HepG2 (cell line): ENCODE data around the gene PIP4K2B. TPM values are rescaled to one million over a fixed set of nuclear protein-coding genes. Genes with fewer than 3 reads are reported as not detected.
A peak's percentile ranks its signal among the peaks of the same experiment; 100 is the strongest.

Source experiments
- ARID4A ChIP-seq: sonication (generic); formaldehyde crosslinking; IDR thresholded peaks from 2 replicates; pipeline ENCODE4 v1.5.0; 2020; ENCODE audit warnings: mild to moderate bottlenecking, missing genetic modification reagents, borderline replicate concordance
- ARNT2 ChIP-seq: sonication (generic); formaldehyde crosslinking; IDR thresholded peaks from 2 replicates; pipeline ENCODE4 v1.8.0; 2022; ENCODE audit warnings: mild to moderate bottlenecking, low read depth, missing genetic modification reagents, moderate library complexity
- DRAP1 ChIP-seq: IDR thresholded peaks from 2 replicates; pipeline ENCODE4 v1.6.1; 2016; ENCODE audit warnings: missing genetic modification reagents, missing compliant biosample characterization
- FUBP1 ChIP-seq: sonication (generic); formaldehyde crosslinking; IDR thresholded peaks from 2 replicates; pipeline ENCODE4 v1.5.1; 2020; ENCODE audit warnings: missing genetic modification reagents, mild to moderate bottlenecking, borderline replicate concordance
- KLF13 ChIP-seq: sonication (generic); formaldehyde crosslinking; IDR thresholded peaks from 2 replicates; pipeline ENCODE4 v1.4.0; 2020; ENCODE audit warnings: mild to moderate bottlenecking, missing genetic modification reagents
- MLLT10 ChIP-seq: sonication (generic); formaldehyde crosslinking; IDR thresholded peaks from 2 replicates; pipeline ENCODE4 v1.4.0; 2020; ENCODE audit warnings: missing genetic modification reagents
- NFRKB ChIP-seq: fragments of 450-650 bp; IDR thresholded peaks from 2 replicates; pipeline ENCODE4 v1.6.1; 2017
- NPAS2 ChIP-seq: sonication (generic); formaldehyde crosslinking; IDR thresholded peaks from 2 replicates; pipeline ENCODE4 v1.8.0; 2022; ENCODE audit warnings: mild to moderate bottlenecking, missing genetic modification reagents, borderline replicate concordance
- PRMT3 ChIP-seq: sonication (generic); formaldehyde crosslinking; IDR thresholded peaks from 2 replicates; pipeline ENCODE4 v1.8.1; 2022; ENCODE audit warnings: low read depth, mild to moderate bottlenecking, moderate library complexity, missing genetic modification reagents, borderline replicate concordance
- RBM39 ChIP-seq: fragments of 200-400 bp; formaldehyde crosslinking; IDR thresholded peaks from one replicate; pipeline ENCODE4 v1.6.1; 2018; ENCODE audit warnings: antibody characterized with exemption, mild to moderate bottlenecking, low read depth, low read length; ENCODE audit not compliant: poor library complexity, severe bottlenecking
- SMAD9 ChIP-seq: sonication (generic); formaldehyde crosslinking; IDR thresholded peaks from 2 replicates; pipeline ENCODE4 v1.5.1; 2020; ENCODE audit warnings: mild to moderate bottlenecking, missing genetic modification reagents
- SUZ12 ChIP-seq: fragments of 150-350 bp; IDR thresholded peaks from 2 replicates; pipeline ENCODE4 v1.6.1; 2014; ENCODE audit warnings: low read depth, low read length
- TBX2 ChIP-seq: sonication (generic); formaldehyde crosslinking; IDR thresholded peaks from 2 replicates; pipeline ENCODE4 v1.5.0; 2020; ENCODE audit warnings: missing genetic modification reagents, mild to moderate bottlenecking, borderline replicate concordance
- ZBTB43 ChIP-seq: sonication (generic); formaldehyde crosslinking; conservative IDR thresholded peaks from 2 replicates; pipeline ENCODE4 v1.4.0; 2020; ENCODE audit warnings: missing genetic modification reagents
- ZNF124 ChIP-seq: sonication (generic); formaldehyde crosslinking; IDR thresholded peaks from 2 replicates; pipeline ENCODE4 v1.4.0; 2020; ENCODE audit warnings: missing genetic modification reagents
- ZNF205 ChIP-seq: IDR thresholded peaks from 2 replicates; pipeline ENCODE4 v1.6.1; 2018; ENCODE audit warnings: missing biosample characterization, missing genetic modification reagents
- ZNF776 ChIP-seq: sonication (generic); formaldehyde crosslinking; IDR thresholded peaks from 2 replicates; pipeline ENCODE4 v1.4.0; 2020; ENCODE audit warnings: mild to moderate bottlenecking, missing genetic modification reagents
- ZNF784 ChIP-seq: sonication (generic); formaldehyde crosslinking; IDR thresholded peaks from 2 replicates; pipeline ENCODE4 v1.5.1; 2020; ENCODE audit warnings: missing genetic modification reagents, mild to moderate bottlenecking, borderline replicate concordance
- polyA plus RNA-seq, 8 experiments: library from polyadenylated mRNA; depleted of rRNA in 3 of 8; stranded (reverse) in 7 of 8; unstranded in 1 of 8; fragments of >200 nt; fragmentation: Illumina TruSeq in 4 of 8; extraction: Trizol in 4 of 8; gene quantifications; 2 replicates each; pipeline versions ENCODE4 v1.2.1 to v1.2.3, GENCODE V29; 2011 to 2016; ENCODE audit warnings: low read depth in 4 of 8, missing spikeins in 1 of 8, mixed read lengths in 1 of 8; ENCODE audit not compliant: insufficient read depth in 1 of 8
- total RNA-seq, 5 experiments: library from RNA; depleted of rRNA; stranded (reverse); fragments of >200 nt; fragmentation: Illumina TruSeq; extraction: Trizol; gene quantifications; 2 replicates each; pipeline ENCODE4 v1.2.3, GENCODE V29; 2016; ENCODE audit warnings: low read depth in 1 of 5

Gene PIP4K2B
- total and polyA plus RNA-seq, 2 of the 13 experiments (the other 11 are each of a cell fraction or from before 2014, with no cell fraction given): 20.4 to 54.0 TPM

GRCh38 chr17:38824899-38825761 lies 25.8 kb upstream of the PIP4K2B start, which contains the start of gene CWC25 (continued):
- TF ChIP-seq DRAP1 (CRISPR knock-in tag): peak; percentile 90
- TF ChIP-seq ARNT2 (CRISPR knock-in tag): no peak; the same call in 1 of the 2 replicates
- peak; percentile 100 for TF ChIP-seq ARID4A (CRISPR knock-in tag)
- TF ChIP-seq TBX2 (CRISPR knock-in tag): peak; percentile 85
- peak; percentile 99 for TF ChIP-seq ZNF784 (CRISPR knock-in tag)
- TF ChIP-seq NPAS2 (CRISPR knock-in tag): no peak
- peak; percentile 95 for TF ChIP-seq ZNF776 (CRISPR knock-in tag)
- TF ChIP-seq ZNF205 (CRISPR knock-in tag): peak; percentile 91
- TF ChIP-seq FUBP1: peak; percentile 89
- TF ChIP-seq ZNF124 (CRISPR knock-in tag): peak; percentile 93
- peak; percentile 54; the same call in 1 of the 2 replicates for TF ChIP-seq NFRKB
- TF ChIP-seq ZBTB43 (CRISPR knock-in tag): no peak
- TF ChIP-seq KLF13: peak; percentile 35; the same call in 1 of the 2 replicates
- no peak for TF ChIP-seq SUZ12
- no peak for TF ChIP-seq MLLT10
- no peak; the same call in 1 of the 2 replicates for TF ChIP-seq SMAD9 (CRISPR knock-in tag)
- no peak for TF ChIP-seq PRMT3 (CRISPR knock-in tag)
- TF ChIP-seq RBM39: peak; percentile 88
